ENCODE data around the gene EEPD1.

DNA sequence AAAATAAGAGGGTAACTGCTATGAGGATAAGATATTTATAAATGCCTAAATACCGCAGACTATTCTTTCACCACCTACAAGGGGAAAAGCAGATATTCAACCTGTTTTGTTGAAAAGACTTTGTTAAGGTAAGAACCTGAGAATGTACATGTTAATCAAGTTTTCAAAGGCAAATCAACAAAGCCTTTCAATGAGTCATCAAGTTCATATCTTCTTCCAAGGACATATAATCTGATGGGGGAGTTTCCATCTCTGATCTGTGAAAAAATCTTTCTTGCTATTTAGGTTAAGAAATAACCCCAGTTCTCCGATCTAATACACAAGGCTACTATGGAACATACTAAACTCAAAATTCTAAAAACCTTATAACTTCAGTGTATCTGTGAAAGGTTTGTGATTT is 196.6 kb downstream of the EEPD1 start:
- TF ChIP-seq, protein P1, sequence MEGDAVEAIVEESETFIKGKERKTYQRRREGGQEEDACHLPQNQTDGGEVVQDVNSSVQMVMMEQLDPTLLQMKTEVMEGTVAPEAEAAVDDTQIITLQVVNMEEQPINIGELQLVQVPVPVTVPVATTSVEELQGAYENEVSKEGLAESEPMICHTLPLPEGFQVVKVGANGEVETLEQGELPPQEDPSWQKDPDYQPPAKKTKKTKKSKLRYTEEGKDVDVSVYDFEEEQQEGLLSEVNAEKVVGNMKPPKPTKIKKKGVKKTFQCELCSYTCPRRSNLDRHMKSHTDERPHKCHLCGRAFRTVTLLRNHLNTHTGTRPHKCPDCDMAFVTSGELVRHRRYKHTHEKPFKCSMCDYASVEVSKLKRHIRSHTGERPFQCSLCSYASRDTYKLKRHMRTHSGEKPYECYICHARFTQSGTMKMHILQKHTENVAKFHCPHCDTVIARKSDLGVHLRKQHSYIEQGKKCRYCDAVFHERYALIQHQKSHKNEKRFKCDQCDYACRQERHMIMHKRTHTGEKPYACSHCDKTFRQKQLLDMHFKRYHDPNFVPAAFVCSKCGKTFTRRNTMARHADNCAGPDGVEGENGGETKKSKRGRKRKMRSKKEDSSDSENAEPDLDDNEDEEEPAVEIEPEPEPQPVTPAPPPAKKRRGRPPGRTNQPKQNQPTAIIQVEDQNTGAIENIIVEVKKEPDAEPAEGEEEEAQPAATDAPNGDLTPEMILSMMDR (IDR thresholded peaks at IDR 0.05; ENCODE audit: extremely low read depth in 1 of 2, insufficient read depth in 1 of 2, low read depth in 1 of 2, low read length in 2 of 2) = no peak
- TF ChIP-seq MYC (IDR thresholded peaks at IDR 0.05; ENCODE audit: low read depth, low read length) (no peak), POLR2A (IDR thresholded peaks at IDR 0.05; ENCODE audit: low read depth, low read length) (no peak), JUN (IDR thresholded peaks at IDR 0.05; ENCODE audit: borderline replicate concordance, insufficient read depth, insufficient read length, low read depth) (no peak), EZH2 (IDR thresholded peaks at IDR 0.05; ENCODE audit: borderline replicate concordance, low read depth, low read length, severe bottlenecking) (no peak)
